ENCODE data around the gene PUS10. TPM values are rescaled to one million over a fixed set of nuclear protein-coding genes. Genes with fewer than 3 reads are reported as not detected.

Gene PUS10
- total and polyA plus RNA-seq, 2 of the 8 experiments (the other 6 are each of a cell fraction or from before 2014, with no cell fraction given) = 1.3 to 3.1 TPM

- no peak for TF ChIP-seq CHD2 (IDR thresholded peaks at IDR 0.05; ENCODE audit: low read length)
- peak; percentile 73 to 83 for TF ChIP-seq RAD21 (IDR thresholded peaks at IDR 0.05 in 1 of 2, conservative IDR thresholded peaks at IDR 0.05 in 1 of 2; ENCODE audit: low read depth in 2 of 2, low read length in 2 of 2)
- TF ChIP-seq MAX (IDR thresholded peaks at IDR 0.05) = no peak
- no peak for TF ChIP-seq EZH2 (IDR thresholded peaks at IDR 0.05; ENCODE audit: low read depth, low read length, severe bottlenecking)
These were observed 19.2 kb downstream of the PUS10 start (continued) for GRCh38 chr2:60998628-60999545.
